GM15510 (cell line): Measurements from ENCODE around the gene ATXN3.
A peak's percentile ranks its signal among the peaks of the same experiment; 100 is the strongest.

Source experiments
- POLR2A ChIP-seq: IDR thresholded peaks from 3 replicates; pipeline ENCODE4 v1.6.1; 2011; ENCODE audit warnings: borderline replicate concordance; ENCODE audit not compliant: insufficient read length; ENCODE audit errors: extremely low read depth

ATXN3 gene

DNA sequence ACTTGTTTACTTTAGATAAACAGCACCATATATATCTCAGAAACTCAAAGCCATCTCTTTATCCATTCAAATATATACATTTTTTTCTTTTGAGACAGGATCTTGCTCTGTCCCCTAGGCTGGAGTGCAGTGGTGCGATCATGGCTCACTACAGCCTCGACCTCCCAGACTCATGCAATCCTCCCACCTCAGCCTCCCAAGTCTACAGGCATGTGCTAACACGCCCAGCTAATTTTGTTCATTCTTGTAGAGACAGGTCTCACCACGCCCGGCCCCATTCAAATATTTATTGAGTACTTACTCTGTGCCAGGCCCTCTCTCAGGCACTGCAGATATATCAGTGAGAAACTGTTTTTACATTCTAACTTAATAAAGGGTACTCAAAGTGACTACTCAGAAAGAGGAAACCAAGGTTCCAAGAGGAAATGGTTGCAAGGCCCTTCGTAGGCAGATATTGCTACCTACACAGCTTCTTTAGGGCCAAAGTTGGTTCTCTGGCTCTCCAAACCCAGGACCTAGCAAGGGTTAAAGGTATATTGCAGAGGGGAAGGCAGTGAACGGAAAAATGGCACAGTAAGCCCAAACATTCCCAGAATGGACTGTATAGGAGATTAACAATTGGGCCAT is 2.9 kb downstream of the ATXN3 start:
- TF ChIP-seq POLR2A, result no peak

GRCh38 chr14:92099802-92100201 is 6.6 kb downstream of the ATXN3 start:
- no peak for TF ChIP-seq POLR2A

GRCh38 chr14:92093320-92093719 is 13.1 kb downstream of the ATXN3 start:
- TF ChIP-seq POLR2A, result no peak

GRCh38 chr14:92088494-92088893 is 17.9 kb downstream of the ATXN3 start:
- no peak for TF ChIP-seq POLR2A

- TF ChIP-seq POLR2A, result no peak
Measured at GRCh38 chr14:92074555-92074954, 31.8 kb downstream of the ATXN3 start.

DNA sequence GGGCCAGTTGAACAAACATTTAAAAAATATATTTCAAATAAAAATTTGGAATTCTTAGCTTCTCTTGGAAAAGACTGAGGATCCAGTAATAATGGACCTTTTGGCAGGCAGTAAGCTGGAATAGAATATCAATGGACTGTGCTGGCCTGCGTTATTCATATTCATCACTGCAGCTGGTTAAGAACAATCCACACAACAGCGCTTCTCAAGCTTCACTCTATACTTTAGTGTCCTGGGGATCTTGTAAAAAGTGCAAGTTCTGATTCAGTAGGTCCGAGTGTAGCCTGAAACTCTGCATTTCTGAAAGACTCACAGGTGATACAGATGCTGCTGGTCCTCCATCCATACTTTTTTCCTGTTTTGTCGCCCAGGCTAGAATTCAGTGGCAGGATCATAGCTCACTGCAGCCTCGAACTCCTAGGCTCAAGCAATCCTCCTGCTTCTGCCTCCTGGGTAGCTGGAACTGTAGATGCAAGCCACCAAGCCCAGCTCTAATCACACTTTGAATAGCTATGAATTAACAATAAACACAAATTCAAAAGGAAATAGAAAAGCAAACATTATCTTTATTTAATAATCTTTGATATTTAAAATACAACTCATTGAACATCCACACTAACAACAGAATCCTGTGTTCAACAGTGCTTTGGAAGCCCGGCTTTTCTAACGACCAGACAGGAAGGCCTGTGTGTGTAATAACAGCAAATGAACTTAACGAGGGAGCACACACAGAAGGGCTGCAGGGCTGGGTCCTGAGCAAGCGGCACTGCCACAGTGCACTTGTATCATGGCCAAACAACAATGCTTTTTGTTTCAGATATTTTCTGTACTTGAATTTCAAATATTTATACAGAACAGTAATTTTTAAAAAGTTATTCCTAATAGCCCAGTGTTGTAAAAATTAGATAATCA is 48.1 kb downstream of the ATXN3 start:
- TF ChIP-seq POLR2A, result no peak

DNA sequence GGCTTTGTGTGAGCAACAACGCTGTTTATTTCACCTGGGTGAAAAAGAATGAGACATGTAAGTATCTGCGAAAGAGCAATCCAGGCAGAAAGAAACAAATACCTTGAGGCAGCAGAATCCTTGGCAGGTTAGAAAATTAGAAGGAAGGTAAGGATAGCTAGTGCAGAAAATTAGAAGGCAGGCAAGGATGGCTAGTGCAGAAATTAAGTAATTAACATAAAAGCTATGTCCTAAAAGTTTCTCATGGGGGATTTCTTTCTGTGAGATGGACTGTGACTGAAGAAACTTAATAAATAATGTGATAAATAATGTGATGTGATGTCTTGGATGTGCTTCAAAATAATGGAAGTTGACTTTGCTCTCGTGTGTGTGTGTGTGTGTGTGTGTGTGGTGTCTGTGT is 56.6 kb downstream of the ATXN3 start:
- no peak for TF ChIP-seq POLR2A

DNA sequence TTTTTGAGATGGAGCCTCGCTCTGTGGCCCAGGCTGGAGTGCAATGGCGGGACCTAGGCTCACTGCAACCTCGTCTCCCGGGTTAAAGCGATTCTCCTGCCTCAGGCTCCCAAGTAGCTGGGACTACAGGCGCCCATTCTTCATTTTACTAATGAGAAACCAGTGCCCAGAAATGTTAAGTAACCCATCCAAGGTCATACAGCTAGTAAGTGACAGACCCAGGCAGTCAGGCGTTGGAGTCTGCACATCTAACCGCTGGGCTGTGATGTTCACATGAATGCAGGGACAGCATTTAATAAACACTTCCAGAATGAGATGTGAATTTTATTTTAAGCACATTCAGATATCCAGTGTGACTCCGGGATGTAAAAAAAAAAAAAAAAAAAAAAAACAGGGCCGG is 65.2 kb downstream of the ATXN3 start:
- no peak for TF ChIP-seq POLR2A

DNA sequence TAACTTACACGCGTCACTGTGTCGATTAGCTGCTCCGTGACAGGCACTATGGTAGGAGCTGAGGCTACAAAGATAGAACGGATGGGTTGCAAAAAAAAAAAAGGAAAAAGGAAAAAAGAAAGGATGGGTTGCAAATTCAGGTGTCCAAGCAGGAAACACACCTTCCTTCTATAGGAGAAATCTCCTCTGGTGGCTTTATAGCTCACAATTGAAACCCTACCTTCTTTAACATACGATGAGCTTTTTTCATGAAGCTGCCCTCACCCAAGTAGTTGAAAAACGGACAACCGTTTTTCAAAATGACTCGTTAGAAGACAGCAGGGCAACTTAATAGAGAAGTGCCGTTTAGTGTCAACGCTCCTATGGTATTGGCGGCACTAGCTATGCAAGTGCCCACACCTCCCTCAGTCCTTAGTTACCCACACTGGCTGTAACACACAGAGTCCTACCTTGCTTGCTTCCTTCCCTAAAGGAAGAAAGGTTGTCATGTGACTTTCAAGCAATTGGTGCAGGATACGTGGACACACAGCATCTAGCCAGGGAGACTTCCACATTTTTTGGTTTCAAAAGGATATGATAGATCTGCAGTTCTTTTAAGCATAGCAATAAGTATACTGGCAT is 65.8 kb downstream of the ATXN3 start:
- no peak for TF ChIP-seq POLR2A

GRCh38 chr14:92039719-92040430 is 66.5 kb downstream of the ATXN3 start, which contains the start of gene TRIP11:
TRIP11 (minus strand) TSS chr14:92040059; CDS start chr14:92039685, 374 bp downstream.
- TF ChIP-seq POLR2A, result peak; percentile 98

- TF ChIP-seq POLR2A, result no peak
Measured at GRCh38 chr14:92039063-92039718, 67.2 kb downstream of the ATXN3 start.

DNA sequence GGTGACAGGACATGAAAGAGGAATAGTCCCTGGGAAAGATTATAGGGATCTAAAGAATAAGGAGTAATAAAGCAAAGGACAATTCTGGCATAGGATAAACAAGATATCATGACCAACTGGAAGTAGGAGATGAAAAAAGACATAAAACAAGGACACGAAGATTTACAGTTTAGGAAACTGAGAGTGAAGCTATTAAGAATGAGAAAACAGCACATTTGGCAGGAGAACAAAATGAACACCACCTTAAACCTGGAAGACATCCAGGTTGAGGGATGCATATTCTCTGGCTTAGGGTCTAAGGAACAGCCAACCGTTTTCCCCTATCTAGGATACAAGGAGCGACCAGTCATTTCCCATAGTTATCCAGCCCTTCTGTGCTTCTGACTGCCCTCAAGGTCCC is 68.4 kb downstream of the ATXN3 start:
- TF ChIP-seq POLR2A, result no peak

DNA sequence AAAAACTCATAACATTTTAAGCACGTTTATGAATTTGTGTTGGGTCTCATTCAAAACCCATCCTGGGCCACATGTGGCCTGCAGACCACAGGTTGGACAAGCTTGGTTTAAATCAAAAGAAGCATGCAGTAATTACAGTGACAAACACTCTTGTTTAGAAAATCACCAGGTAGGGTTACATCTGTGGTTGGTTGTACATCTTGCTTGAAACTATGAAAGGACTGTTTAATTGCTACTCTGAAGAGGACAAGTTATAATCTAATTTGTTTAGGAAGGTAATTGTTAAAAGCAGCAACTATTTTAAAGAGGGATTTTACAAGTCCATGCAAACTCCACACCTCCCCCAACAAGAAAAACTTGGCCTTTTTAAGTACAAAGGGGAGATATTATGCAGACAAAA is 70.5 kb downstream of the ATXN3 start:
- no peak for TF ChIP-seq POLR2A
